ENCODE data around the gene ZCCHC9.

ZCCHC9 gene

DNA sequence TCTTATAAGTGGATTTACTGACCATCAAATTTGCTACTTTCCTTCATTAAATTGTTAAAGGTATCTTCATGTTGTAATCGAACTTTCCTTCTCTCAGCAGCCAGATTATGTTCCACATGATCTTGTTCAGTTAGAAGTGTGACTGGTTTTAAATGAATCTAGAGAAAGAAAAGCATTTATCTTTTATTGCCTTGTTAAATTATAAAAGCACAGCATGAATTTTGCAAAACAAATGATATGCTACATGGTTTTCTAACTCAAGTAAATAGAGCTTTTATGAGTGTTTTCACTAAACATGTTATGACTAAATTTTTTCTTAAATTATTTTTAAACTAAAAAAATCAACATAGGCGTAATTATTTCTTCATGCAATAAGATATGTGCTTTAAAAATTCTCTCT lies 58.5 kb downstream of the ZCCHC9 start:
- DNase-seq = no peak

DNA sequence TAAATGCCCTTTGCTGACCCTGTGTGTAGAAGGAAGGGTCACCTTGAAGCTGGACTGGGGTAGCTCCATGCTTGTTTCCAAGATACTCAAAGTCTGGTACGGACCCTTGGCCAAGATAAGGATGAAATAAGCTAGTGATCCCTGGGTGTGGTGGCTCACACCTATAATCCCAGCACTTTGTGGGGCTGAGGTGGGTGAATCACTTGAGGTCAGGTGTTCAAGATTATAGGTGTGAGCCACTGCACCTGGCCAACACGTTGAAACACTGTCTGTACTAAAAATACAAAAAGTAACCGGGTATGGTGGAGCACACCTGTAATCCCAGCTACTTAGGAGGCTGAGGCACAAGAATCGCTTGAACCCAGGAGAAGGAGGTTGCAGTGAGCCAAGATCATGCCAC lies 59.3 kb downstream of the ZCCHC9 start:
- DNase-seq = no peak

DNA sequence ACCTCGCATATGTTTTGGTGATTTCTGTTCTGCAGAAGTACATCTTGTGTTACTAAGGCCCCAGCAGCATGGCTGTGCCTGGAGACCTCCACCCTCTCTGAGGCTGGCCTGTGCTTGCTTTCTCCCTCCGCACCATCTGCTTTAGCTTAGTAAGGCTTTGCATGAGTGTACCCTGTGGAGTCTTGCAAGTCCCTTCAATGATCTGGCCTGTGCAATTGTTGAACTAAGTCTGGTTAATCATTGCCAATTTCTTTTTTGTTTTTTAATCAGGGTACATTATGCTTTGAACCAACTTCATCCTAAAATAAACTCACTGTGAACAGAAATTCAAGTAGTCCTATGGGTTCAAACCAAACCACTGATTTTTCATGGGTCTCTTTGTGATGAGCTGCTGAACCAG lies 60.2 kb downstream of the ZCCHC9 start:
- DNase-seq = no peak

Data from GDM1 (cell line).